ENCODE measurements around the gene EML4.

- TF ChIP-seq EZH2phosphoT487 (IDR thresholded peaks at IDR 0.05; ENCODE audit: borderline replicate concordance, low read depth) (no peak), USF2 (IDR thresholded peaks at IDR 0.05; ENCODE audit: borderline replicate concordance, low read depth, low read length) (no peak), CHD2 (IDR thresholded peaks at IDR 0.05; ENCODE audit: low read length, partially characterized antibody) (no peak), CTCF (IDR thresholded peaks at IDR 0.05) (no peak), TAF1 (IDR thresholded peaks at IDR 0.05; ENCODE audit: borderline replicate concordance, low read depth, low read length) (no peak), SIN3A (IDR thresholded peaks at IDR 0.05; ENCODE audit: borderline replicate concordance, low read depth, low read length) (no peak), MAX (IDR thresholded peaks at IDR 0.05; ENCODE audit: low read depth) (no peak), FOXM1 (IDR thresholded peaks at IDR 0.05; ENCODE audit: low read depth) (no peak), RAD21 (IDR thresholded peaks at IDR 0.05; ENCODE audit: low read length) (no peak), POLR2AphosphoS5 (IDR thresholded peaks at IDR 0.05; ENCODE audit: low read depth, low read length) (no peak), RFX5 (IDR thresholded peaks at IDR 0.05; ENCODE audit: low read length) (no peak), NFIC (IDR thresholded peaks at IDR 0.05; ENCODE audit: borderline replicate concordance) (no peak)
Observed at GRCh38 chr2:42224422-42225067, 55.4 kb downstream of the EML4 start.

All from SK-N-SH (cell line).